ENCODE measurements around the gene ATP2B2. TPM values are rescaled to one million over a fixed set of nuclear protein-coding genes. Genes with fewer than 3 reads are reported as not detected.

ATP2B2 gene
- total and polyA plus RNA-seq, 2 of the 8 experiments (the other 6 are each of a cell fraction or from before 2014, with no cell fraction given): 0.14 to 1.2 TPM

DNA sequence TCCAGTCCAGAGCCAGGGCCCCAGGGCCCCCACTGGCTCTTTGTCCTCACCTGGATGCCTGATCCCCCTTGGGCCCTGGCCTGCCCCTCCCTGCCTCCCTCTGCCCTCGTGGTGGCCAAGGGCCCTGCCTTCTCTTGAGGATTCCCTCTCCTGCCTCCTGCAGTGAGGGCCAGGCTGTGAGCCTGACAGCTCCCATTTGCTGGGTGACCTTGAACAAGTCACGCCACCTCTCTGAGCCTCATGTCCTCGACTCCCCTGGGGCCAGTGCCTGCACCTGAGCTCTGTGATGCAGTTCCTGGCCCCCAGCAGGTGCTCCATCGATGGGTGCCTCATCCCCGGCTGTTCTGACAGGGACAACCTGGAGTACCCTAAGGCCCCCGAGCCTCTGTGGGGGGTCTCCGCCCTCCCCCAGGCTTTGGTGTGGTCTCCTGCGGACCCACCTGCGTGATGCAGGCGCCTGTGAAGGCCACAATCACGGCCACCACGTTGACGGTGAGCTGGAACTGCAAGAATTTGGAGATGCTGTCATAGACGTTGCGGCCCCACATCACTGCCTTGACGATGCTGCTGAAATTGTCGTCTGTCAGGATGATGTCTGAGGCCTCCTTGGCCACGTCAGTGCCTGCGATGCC, 160.3 kb downstream of the ATP2B2 start (continued):
- TF ChIP-seq, protein P1, sequence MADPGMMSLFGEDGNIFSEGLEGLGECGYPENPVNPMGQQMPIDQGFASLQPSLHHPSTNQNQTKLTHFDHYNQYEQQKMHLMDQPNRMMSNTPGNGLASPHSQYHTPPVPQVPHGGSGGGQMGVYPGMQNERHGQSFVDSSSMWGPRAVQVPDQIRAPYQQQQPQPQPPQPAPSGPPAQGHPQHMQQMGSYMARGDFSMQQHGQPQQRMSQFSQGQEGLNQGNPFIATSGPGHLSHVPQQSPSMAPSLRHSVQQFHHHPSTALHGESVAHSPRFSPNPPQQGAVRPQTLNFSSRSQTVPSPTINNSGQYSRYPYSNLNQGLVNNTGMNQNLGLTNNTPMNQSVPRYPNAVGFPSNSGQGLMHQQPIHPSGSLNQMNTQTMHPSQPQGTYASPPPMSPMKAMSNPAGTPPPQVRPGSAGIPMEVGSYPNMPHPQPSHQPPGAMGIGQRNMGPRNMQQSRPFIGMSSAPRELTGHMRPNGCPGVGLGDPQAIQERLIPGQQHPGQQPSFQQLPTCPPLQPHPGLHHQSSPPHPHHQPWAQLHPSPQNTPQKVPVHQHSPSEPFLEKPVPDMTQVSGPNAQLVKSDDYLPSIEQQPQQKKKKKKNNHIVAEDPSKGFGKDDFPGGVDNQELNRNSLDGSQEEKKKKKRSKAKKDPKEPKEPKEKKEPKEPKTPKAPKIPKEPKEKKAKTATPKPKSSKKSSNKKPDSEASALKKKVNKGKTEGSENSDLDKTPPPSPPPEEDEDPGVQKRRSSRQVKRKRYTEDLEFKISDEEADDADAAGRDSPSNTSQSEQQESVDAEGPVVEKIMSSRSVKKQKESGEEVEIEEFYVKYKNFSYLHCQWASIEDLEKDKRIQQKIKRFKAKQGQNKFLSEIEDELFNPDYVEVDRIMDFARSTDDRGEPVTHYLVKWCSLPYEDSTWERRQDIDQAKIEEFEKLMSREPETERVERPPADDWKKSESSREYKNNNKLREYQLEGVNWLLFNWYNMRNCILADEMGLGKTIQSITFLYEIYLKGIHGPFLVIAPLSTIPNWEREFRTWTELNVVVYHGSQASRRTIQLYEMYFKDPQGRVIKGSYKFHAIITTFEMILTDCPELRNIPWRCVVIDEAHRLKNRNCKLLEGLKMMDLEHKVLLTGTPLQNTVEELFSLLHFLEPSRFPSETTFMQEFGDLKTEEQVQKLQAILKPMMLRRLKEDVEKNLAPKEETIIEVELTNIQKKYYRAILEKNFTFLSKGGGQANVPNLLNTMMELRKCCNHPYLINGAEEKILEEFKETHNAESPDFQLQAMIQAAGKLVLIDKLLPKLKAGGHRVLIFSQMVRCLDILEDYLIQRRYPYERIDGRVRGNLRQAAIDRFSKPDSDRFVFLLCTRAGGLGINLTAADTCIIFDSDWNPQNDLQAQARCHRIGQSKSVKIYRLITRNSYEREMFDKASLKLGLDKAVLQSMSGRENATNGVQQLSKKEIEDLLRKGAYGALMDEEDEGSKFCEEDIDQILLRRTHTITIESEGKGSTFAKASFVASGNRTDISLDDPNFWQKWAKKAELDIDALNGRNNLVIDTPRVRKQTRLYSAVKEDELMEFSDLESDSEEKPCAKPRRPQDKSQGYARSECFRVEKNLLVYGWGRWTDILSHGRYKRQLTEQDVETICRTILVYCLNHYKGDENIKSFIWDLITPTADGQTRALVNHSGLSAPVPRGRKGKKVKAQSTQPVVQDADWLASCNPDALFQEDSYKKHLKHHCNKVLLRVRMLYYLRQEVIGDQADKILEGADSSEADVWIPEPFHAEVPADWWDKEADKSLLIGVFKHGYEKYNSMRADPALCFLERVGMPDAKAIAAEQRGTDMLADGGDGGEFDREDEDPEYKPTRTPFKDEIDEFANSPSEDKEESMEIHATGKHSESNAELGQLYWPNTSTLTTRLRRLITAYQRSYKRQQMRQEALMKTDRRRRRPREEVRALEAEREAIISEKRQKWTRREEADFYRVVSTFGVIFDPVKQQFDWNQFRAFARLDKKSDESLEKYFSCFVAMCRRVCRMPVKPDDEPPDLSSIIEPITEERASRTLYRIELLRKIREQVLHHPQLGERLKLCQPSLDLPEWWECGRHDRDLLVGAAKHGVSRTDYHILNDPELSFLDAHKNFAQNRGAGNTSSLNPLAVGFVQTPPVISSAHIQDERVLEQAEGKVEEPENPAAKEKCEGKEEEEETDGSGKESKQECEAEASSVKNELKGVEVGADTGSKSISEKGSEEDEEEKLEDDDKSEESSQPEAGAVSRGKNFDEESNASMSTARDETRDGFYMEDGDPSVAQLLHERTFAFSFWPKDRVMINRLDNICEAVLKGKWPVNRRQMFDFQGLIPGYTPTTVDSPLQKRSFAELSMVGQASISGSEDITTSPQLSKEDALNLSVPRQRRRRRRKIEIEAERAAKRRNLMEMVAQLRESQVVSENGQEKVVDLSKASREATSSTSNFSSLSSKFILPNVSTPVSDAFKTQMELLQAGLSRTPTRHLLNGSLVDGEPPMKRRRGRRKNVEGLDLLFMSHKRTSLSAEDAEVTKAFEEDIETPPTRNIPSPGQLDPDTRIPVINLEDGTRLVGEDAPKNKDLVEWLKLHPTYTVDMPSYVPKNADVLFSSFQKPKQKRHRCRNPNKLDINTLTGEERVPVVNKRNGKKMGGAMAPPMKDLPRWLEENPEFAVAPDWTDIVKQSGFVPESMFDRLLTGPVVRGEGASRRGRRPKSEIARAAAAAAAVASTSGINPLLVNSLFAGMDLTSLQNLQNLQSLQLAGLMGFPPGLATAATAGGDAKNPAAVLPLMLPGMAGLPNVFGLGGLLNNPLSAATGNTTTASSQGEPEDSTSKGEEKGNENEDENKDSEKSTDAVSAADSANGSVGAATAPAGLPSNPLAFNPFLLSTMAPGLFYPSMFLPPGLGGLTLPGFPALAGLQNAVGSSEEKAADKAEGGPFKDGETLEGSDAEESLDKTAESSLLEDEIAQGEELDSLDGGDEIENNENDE (IDR thresholded peaks at IDR 0.05; ENCODE audit: insufficient replicate concordance, low read length): no peak
- TF ChIP-seq POU5F1 (IDR thresholded peaks at IDR 0.05; ENCODE audit: low read depth, low read length) (no peak), SP2 (IDR thresholded peaks at IDR 0.05; ENCODE audit: low read length) (no peak), CHD2 (IDR thresholded peaks at IDR 0.05; ENCODE audit: low read length) (no peak), POLR2AphosphoS5 (IDR thresholded peaks at IDR 0.05; ENCODE audit: low read depth, low read length) (no peak), TEAD4 (IDR thresholded peaks at IDR 0.05; ENCODE audit: low read depth, low read length) (no peak), TAF1 (IDR thresholded peaks at IDR 0.05; ENCODE audit: low read depth, low read length) (no peak), YY1 (IDR thresholded peaks at IDR 0.05; ENCODE audit: low read depth, low read length) (no peak), SAP30 (IDR thresholded peaks at IDR 0.05; ENCODE audit: insufficient read depth, insufficient replicate concordance, low read length) (no peak)
- TF ChIP-seq, protein P2, sequence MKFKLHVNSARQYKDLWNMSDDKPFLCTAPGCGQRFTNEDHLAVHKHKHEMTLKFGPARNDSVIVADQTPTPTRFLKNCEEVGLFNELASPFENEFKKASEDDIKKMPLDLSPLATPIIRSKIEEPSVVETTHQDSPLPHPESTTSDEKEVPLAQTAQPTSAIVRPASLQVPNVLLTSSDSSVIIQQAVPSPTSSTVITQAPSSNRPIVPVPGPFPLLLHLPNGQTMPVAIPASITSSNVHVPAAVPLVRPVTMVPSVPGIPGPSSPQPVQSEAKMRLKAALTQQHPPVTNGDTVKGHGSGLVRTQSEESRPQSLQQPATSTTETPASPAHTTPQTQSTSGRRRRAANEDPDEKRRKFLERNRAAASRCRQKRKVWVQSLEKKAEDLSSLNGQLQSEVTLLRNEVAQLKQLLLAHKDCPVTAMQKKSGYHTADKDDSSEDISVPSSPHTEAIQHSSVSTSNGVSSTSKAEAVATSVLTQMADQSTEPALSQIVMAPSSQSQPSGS (IDR thresholded peaks at IDR 0.05; ENCODE audit: low read length): no peak

Data from H1 (cell line).